ENCODE measurements around the gene IFITM10.

GRCh38 chr11:1755692-1756561, 5.5 kb upstream of the IFITM10 start:
- no peak for TF ChIP-seq CTCF (IDR thresholded peaks at IDR 0.05 in 2 of 3, conservative IDR thresholded peaks at IDR 0.05 in 1 of 3; ENCODE audit: insufficient read depth in 2 of 3, low read depth in 1 of 3, low read length in 3 of 3)
- TF ChIP-seq TAF1 (IDR thresholded peaks at IDR 0.05; ENCODE audit: control insufficient read depth, extremely low read depth, insufficient read depth, low read length, severe bottlenecking) = no peak
- TF ChIP-seq RBBP5 (IDR thresholded peaks at IDR 0.05; ENCODE audit: borderline replicate concordance, insufficient read depth, low read length, poor library complexity, severe bottlenecking) = no peak

Data from K562 (cell line).